HUES64 (cell line): Measurements from ENCODE around the gene NTNG1.

Source experiments
- H3K27ac ChIP-seq: 2 replicates; pipeline ENCODE4 v1.7.0; 2013; ENCODE audit warnings: low read depth, low read length, inconsistent platforms
- H3K27me3 ChIP-seq: 2 replicates; pipeline ENCODE4 v1.6.1; 2013; ENCODE audit warnings: mild to moderate bottlenecking, low read length; ENCODE audit not compliant: insufficient read depth
- H3K36me3 ChIP-seq: 2 replicates; pipeline ENCODE4 v1.6.1; 2013; ENCODE audit warnings: mild to moderate bottlenecking, low read length; ENCODE audit not compliant: insufficient read depth
- H3K4me1 ChIP-seq: 2 replicates; pipeline ENCODE4 v1.6.1; 2013; ENCODE audit warnings: mild to moderate bottlenecking, low read length, moderate library complexity; ENCODE audit not compliant: insufficient read depth
- H3K4me3 ChIP-seq: 2 replicates; pipeline ENCODE4 v1.5.1; 2013; ENCODE audit warnings: mild to moderate bottlenecking, low read length, moderate library complexity
- H3K9ac ChIP-seq: 2 replicates; pipeline ENCODE4 v1.6.1; 2013; ENCODE audit warnings: mild to moderate bottlenecking, low read depth, low read length
- H3K9me3 ChIP-seq: 2 replicates; pipeline ENCODE4 v1.6.1; 2013; ENCODE audit warnings: low read depth, low read length; ENCODE audit not compliant: insufficient read depth
- WGBS: fragments of 150-250, 120-280 bp; methylation state at CpG from one replicate; pipeline ENCODE4 v1.1.7; 2013; ENCODE audit warnings: missing lambda C conversion rate; 5-methylcytosine and 5-hydroxymethylcytosine counted together

The NTNG1 gene

DNA sequence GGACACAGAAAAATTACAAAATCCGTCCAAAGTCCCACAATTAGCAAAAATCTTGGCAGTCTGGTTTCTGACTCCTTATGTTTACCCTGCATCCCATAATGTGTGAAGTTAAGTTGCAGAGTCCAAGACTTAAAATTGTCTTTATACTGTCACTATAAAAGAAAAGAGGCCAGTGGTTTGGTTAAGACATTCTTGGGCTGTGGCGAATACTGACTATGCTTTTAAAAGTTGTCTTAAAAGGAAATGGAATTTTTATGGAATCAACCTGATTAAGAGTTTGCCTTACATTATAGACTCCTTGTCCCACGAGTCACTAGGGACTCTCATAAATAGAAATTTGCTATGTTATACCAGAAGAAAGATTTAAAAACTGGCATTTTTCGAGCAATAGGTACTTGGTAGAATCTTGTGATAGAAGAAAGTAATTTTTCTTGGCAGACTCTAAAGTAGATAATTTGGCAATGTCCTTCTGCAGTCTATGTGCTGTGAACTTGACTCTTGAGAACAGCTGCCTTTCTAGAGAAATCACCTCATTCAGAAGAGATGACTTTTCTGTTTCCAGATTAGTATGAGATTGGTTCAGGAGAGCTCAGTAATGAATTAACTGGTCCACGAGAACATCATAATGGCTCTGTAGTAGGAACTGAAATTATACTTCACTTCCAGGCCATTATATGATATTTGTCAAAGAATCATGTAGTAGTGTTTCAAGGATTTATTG lies 31.8 kb downstream of the NTNG1 start:
- WGBS: 91% methylated on average over 3 of the region's 5 CpGs
- Histone ChIP-seq H3K9ac (no peak overlapping the region), H3K36me3 (no peaks in the 10 kb centered on the region), H3K27me3 (no peaks in the 10 kb centered on the region), H3K4me3 (no peak overlapping the region), H3K4me1 (peaks cover 13% of the 10 kb centered on the region), H3K27ac (no peak overlapping the region), H3K9me3 (no peaks in the 10 kb centered on the region)

- Histone ChIP-seq H3K27ac (peak overlapping the region; percentile 15; the same call in 1 of the 2 replicates), H3K9me3 (no peaks in the 10 kb centered on the region), H3K4me1 (peaks cover 26% of the 10 kb centered on the region), H3K4me3 (no peak overlapping the region), H3K9ac (no peak overlapping the region), H3K27me3 (no peaks in the 10 kb centered on the region), H3K36me3 (no peaks in the 10 kb centered on the region)
- no CpG with 5 or more reads among the region's 1 CpG for WGBS
These were observed 34.5 kb downstream of the NTNG1 start for GRCh38 chr1:107175102-107175909.

DNA sequence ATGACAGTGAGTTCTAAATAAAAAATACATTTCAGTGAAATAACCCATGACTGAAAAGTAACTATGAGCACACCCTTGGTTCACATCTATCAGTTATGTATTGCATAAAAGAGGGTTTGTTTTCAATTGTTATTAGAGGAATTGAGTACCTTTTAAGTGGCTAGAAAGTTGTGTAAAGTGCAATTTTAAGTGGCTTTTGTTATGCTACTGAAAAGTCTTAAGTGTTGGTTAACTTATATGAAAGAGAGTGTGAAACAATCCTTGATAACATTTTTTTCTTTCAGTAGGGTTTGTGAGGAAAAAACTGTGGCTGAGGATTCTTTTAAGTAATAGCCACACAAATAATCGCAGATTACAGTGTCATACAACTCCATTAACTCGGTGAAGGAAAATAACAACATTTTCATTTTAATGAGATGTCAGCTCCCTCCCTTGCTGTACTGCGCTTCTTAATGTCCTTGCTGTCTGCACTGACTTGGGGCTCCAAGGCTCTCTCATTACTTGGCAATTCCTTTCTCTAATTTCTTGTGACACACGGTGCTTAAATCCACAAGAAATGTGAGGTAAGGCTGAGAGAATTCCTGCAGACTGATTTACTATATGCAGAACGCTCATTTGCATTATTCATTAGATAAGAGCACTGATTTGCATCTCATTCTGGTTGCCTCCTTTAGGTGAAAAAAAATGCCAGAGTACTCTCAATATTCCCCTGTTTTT lies 40.6 kb downstream of the NTNG1 start:
- 15% methylated on average over 5 of the region's 5 CpGs for WGBS
- peak overlapping the region; percentile 33 for H3K9ac ChIP-seq
- peak overlapping the region; percentile 22 for H3K4me3 ChIP-seq
- H3K36me3 ChIP-seq: no peaks in the 10 kb centered on the region
- H3K9me3 ChIP-seq: no peaks in the 10 kb centered on the region
- H3K27me3 ChIP-seq: no peaks in the 10 kb centered on the region
- peaks cover 47% of the 10 kb centered on the region for H3K4me1 ChIP-seq
- peak overlapping the region; percentile 73 for H3K27ac ChIP-seq

DNA sequence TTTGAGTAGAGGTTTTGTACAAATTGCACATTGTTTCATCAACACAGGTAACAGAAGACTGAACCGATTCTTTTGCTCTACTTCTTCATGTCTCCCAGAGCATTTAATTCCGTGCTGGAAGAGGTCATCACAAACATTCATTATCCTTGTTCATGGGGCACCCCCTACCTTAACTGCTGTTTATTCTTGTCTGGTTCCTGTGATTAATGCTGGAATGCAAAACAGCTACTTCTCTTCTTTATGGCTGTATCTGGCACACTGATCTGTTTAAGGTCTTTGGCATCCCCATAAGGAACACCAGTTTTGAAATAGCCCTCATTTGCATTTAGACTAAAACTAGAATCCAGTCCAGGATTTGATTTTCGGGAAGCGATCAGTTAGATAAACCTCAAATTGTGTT lies 42.2 kb downstream of the NTNG1 start:
- H3K27ac ChIP-seq: no peak overlapping the region
- WGBS: 59% methylated on average over 3 of the region's 4 CpGs
- peaks cover 42% of the 10 kb centered on the region for H3K4me1 ChIP-seq
- no peaks in the 10 kb centered on the region for H3K36me3 ChIP-seq
- no peaks in the 10 kb centered on the region for H3K9me3 ChIP-seq
- no peak overlapping the region for H3K4me3 ChIP-seq
- H3K27me3 ChIP-seq: no peaks in the 10 kb centered on the region
- no peak overlapping the region for H3K9ac ChIP-seq

DNA sequence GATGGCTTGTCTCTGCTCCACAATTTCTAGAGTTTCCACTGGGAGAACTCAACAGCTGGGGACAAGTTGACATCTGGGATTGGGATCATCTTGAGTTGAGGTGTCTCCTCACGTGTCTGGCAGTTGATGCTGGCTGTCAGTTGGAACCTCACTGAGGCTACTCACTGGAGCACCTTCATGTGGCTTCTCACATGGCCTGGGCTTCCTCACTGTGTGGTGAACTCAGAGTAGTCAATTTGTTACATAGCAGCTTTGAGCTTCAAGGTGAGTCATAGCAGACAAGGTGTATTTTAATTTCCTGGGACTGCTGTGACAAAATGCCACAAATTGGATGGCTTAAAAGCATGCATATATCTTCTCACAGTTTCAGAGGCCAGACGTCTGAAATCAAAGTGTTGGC lies 44.0 kb downstream of the NTNG1 start:
- H3K4me3 ChIP-seq: no peak overlapping the region
- H3K27ac ChIP-seq: no peak overlapping the region
- 76% methylated on average over 2 of the region's 2 CpGs for WGBS
- H3K27me3 ChIP-seq: no peaks in the 10 kb centered on the region
- H3K4me1 ChIP-seq: peaks cover 33% of the 10 kb centered on the region
- no peak overlapping the region for H3K9ac ChIP-seq
- no peaks in the 10 kb centered on the region for H3K9me3 ChIP-seq
- H3K36me3 ChIP-seq: no peaks in the 10 kb centered on the region

DNA sequence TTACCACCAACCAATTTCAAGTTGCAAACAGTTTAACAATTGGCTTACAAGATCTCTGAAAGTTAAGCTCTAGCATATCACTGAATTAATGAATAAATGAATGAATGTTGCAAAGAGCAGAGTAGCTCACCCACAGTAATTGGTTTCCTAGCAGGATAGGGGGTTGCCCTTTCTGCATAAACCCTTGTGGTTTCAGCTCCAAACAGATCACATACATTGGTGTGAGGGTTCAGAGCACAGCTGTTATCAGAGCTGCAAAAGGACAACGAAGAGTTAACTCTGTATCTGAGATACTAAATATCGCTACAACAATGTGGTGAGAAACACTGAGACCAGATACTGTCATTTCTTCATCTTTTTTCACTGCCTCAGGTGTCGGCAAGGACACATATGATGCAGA lies 46.6 kb downstream of the NTNG1 start:
- no peaks in the 10 kb centered on the region for H3K36me3 ChIP-seq
- no peak overlapping the region for H3K4me3 ChIP-seq
- WGBS: 87% methylated on average over 3 of the region's 3 CpGs
- no peak overlapping the region for H3K9ac ChIP-seq
- H3K27me3 ChIP-seq: no peaks in the 10 kb centered on the region
- no peak overlapping the region for H3K27ac ChIP-seq
- H3K4me1 ChIP-seq: peaks cover 13% of the 10 kb centered on the region
- no peaks in the 10 kb centered on the region for H3K9me3 ChIP-seq

DNA sequence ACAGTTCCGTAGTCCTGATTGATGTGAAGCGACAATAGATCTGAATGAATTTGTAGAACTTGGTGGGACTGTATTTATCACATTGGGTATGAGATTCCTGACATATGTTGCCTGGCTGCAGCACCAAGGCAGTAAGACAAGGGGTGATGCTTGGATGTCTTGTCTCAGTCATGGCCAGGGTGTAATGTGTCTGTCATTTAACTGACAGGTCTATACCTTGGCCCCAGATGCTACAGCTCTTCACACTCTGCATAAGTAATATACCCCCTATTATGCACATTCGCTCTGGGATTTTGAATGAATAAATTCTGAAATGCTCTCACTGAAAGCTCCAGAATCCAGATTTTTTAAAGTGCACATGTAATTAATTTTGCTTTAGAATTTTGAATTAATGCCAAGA lies 47.3 kb downstream of the NTNG1 start:
- no peaks in the 10 kb centered on the region for H3K27me3 ChIP-seq
- H3K4me1 ChIP-seq: peaks cover 6% of the 10 kb centered on the region; the same call in 1 of the 2 replicates
- 92% methylated on average over 3 of the region's 3 CpGs for WGBS
- no peaks in the 10 kb centered on the region for H3K9me3 ChIP-seq
- no peak overlapping the region for H3K27ac ChIP-seq
- no peaks in the 10 kb centered on the region for H3K36me3 ChIP-seq
- H3K9ac ChIP-seq: no peak overlapping the region
- H3K4me3 ChIP-seq: no peak overlapping the region

GRCh38 chr1:107194380-107194779 lies 53.5 kb downstream of the NTNG1 start:
- H3K27me3 ChIP-seq: no peaks in the 10 kb centered on the region
- H3K9me3 ChIP-seq: no peaks in the 10 kb centered on the region
- no peak overlapping the region for H3K27ac ChIP-seq
- no peak overlapping the region for H3K4me3 ChIP-seq
- H3K36me3 ChIP-seq: no peaks in the 10 kb centered on the region
- H3K4me1 ChIP-seq: peaks cover 35% of the 10 kb centered on the region
- 89% methylated on average over 1 of the region's 1 CpG for WGBS
- H3K9ac ChIP-seq: no peak overlapping the region

GRCh38 chr1:107195476-107195875 lies 54.6 kb downstream of the NTNG1 start:
- H3K9ac ChIP-seq: peak overlapping the region; percentile 39
- H3K4me3 ChIP-seq: no peak overlapping the region
- H3K9me3 ChIP-seq: no peaks in the 10 kb centered on the region
- peak overlapping the region; percentile 70 for H3K27ac ChIP-seq
- H3K36me3 ChIP-seq: no peaks in the 10 kb centered on the region
- no peaks in the 10 kb centered on the region for H3K27me3 ChIP-seq
- H3K4me1 ChIP-seq: peaks cover 35% of the 10 kb centered on the region
- whole genome bisulfite sequencing: 81% methylated on average over 1 of the region's 1 CpG

GRCh38 chr1:107196973-107197562 lies 56.2 kb downstream of the NTNG1 start:
- 70% methylated on average over 5 of the region's 5 CpGs for WGBS
- H3K36me3 ChIP-seq: no peaks in the 10 kb centered on the region
- no peak overlapping the region for H3K9ac ChIP-seq
- H3K4me1 ChIP-seq: peaks cover 35% of the 10 kb centered on the region
- H3K4me3 ChIP-seq: no peak overlapping the region
- H3K27ac ChIP-seq: no peak overlapping the region
- no peaks in the 10 kb centered on the region for H3K27me3 ChIP-seq
- peaks cover 8% of the 10 kb centered on the region; the same call in 1 of the 2 replicates for H3K9me3 ChIP-seq

- H3K36me3 ChIP-seq: no peaks in the 10 kb centered on the region
- H3K4me3 ChIP-seq: no peak overlapping the region
- H3K27me3 ChIP-seq: no peaks in the 10 kb centered on the region
- WGBS: 95% methylated on average over 5 of the region's 5 CpGs
- H3K27ac ChIP-seq: no peak overlapping the region
- H3K9ac ChIP-seq: no peak overlapping the region
- peaks cover 8% of the 10 kb centered on the region; the same call in 1 of the 2 replicates for H3K9me3 ChIP-seq
- H3K4me1 ChIP-seq: peaks cover 35% of the 10 kb centered on the region
These were observed 57.7 kb downstream of the NTNG1 start for GRCh38 chr1:107198561-107198960.
